Lung (tissue), 12 donors: ENCODE results near the gene KDM6B. TPM values are rescaled to one million over a fixed set of nuclear protein-coding genes. Genes with fewer than 3 reads are reported as not detected.
A peak's percentile ranks its signal among the peaks of the same experiment; 100 is the strongest.

Experiments
- ATAC-seq: fragments of 200-7000 bp; cut with Tn5 transposase; one replicate; pipeline ENCODE4 v1.9.1; 2020; ENCODE audit warnings: moderate number of reproducible peaks; ENCODE audit not compliant: insufficient read depth, low FRiP score
- DNase-seq, 3 donors: peaks; one replicate each; pipeline ENCODE4 v3.0.0-alpha.2; 2013 to 2017
- H3K27ac ChIP-seq, 2 donors: one replicate each; pipeline ENCODE4 v1.5.1; 2013; ENCODE audit warnings: mild to moderate bottlenecking in 2 of 2, moderate library complexity in 2 of 2, control low read depth in 1 of 2, inconsistent platforms in 1 of 2, low read depth in 1 of 2, low read length in 1 of 2
- H3K27me3 ChIP-seq, 3 donors: one replicate each; pipeline ENCODE4 v1.5.1; 2013; ENCODE audit warnings: low read length in 2 of 3; ENCODE audit not compliant: control insufficient read depth in 3 of 3, insufficient read depth in 3 of 3
- H3K36me3 ChIP-seq, 4 donors: one replicate each; pipeline ENCODE4 v1.5.1; 2013; ENCODE audit warnings: low read length in 4 of 4, mild to moderate bottlenecking in 1 of 4, moderate library complexity in 1 of 4; ENCODE audit not compliant: control insufficient read depth in 4 of 4, insufficient read depth in 4 of 4
- H3K4me1 ChIP-seq, 5 donors: one replicate each; pipeline ENCODE4 v1.5.1; 2013; ENCODE audit warnings: low read length in 5 of 5, mild to moderate bottlenecking in 2 of 5, moderate library complexity in 1 of 5; ENCODE audit not compliant: control insufficient read depth in 5 of 5, insufficient read depth in 5 of 5
- H3K4me3 ChIP-seq: one replicate; pipeline ENCODE4 v1.5.1; 2013; ENCODE audit warnings: mild to moderate bottlenecking, control low read depth, moderate library complexity
- H3K9ac ChIP-seq, 2 donors: one replicate each; pipeline ENCODE4 v1.5.1; 2013; ENCODE audit warnings: low read length in 2 of 2, control low read depth in 1 of 2; ENCODE audit not compliant: insufficient read depth in 1 of 2
- H3K9me3 ChIP-seq, 4 donors: one replicate each; pipeline ENCODE4 v1.5.1; 2013; ENCODE audit warnings: low read length in 3 of 4, mild to moderate bottlenecking in 1 of 4, moderate library complexity in 1 of 4; ENCODE audit not compliant: control insufficient read depth in 4 of 4, insufficient read depth in 3 of 4
- WGBS, 2 donors: extraction: QIAGEN DNeasy Blood & Tissue Kit; methylation state at CpG; one replicate each; pipeline ENCODE4 v1.1.7; 2013; 5-methylcytosine and 5-hydroxymethylcytosine counted together
- polyA plus RNA-seq, 2 donors: library from polyadenylated mRNA; stranded (reverse); fragments of 200-250 nt; gene quantifications; one replicate each; pipeline ENCODE4 v1.2.1, GENCODE V29; 2013
- total RNA-seq, 2 donors: library from RNA; depleted of rRNA in 1 of 2; stranded (reverse); fragments of >200 nt in 1 of 2; gene quantifications; one replicate each; pipeline ENCODE4 v1.2.1, GENCODE V29; 2014 to 2021
- TF ChIP-seq, protein P1 (sequence below): IDR thresholded peaks from 2 replicates; pipeline ENCODE4 v1.5.1; 2012; ENCODE audit warnings: mild to moderate bottlenecking; ENCODE audit errors: control extremely low read depth, extremely low read depth
- donor health status: control.
- donor health status: control.
- donor health status: Bipolar disorder and iron deficiency.
- donor health status: healthy.
- donor health status: DM: yes; HTN: yes; CAD: no.

KDM6B gene
- total and polyA plus RNA-seq, 4 donors: 21.0 to 52.9 (median 34.5) TPM

- Histone ChIP-seq H3K36me3 (peaks cover 0 to 19% (median 13%) of the 10 kb centered on the region in 4 donors), H3K9ac (peak within 1 kb of the TSS; percentile 71 to 97), H3K9me3 (no peaks in the 10 kb centered on the region), H3K4me1 (peaks cover 3 to 34% (median 6%) of the 10 kb centered on the region in 5 donors), H3K27ac (peak within 1 kb of the TSS; percentile 87 to 90), H3K4me3 (peak within 1 kb of the TSS; percentile 50), H3K27me3 (no peaks in the 10 kb centered on the region)
- peak; percentile 98 to 100 (median 100) for DNase-seq
- peak; percentile 90 for ATAC-seq
- TF ChIP-seq, protein P1, sequence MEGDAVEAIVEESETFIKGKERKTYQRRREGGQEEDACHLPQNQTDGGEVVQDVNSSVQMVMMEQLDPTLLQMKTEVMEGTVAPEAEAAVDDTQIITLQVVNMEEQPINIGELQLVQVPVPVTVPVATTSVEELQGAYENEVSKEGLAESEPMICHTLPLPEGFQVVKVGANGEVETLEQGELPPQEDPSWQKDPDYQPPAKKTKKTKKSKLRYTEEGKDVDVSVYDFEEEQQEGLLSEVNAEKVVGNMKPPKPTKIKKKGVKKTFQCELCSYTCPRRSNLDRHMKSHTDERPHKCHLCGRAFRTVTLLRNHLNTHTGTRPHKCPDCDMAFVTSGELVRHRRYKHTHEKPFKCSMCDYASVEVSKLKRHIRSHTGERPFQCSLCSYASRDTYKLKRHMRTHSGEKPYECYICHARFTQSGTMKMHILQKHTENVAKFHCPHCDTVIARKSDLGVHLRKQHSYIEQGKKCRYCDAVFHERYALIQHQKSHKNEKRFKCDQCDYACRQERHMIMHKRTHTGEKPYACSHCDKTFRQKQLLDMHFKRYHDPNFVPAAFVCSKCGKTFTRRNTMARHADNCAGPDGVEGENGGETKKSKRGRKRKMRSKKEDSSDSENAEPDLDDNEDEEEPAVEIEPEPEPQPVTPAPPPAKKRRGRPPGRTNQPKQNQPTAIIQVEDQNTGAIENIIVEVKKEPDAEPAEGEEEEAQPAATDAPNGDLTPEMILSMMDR: peak; percentile 13
- 0% methylated on average over 62 to 64 of the region's 64 CpGs for WGBS, 2 donors
Measured at GRCh38 chr17:7856811-7857712, 23.0 kb downstream of the KDM6B start, which contains the start of gene NAA38. TSS of gene NAA38 (minus strand) at chr17:7857559. CDS start at chr17:7857463, 96 bp downstream.

- TF ChIP-seq, protein P1: no peak
- peak within 1 kb of the TSS; percentile 87 to 90 for H3K27ac ChIP-seq
- 2 to 4% methylated on average over 48 of the region's 48 CpGs for WGBS, 2 donors
- DNase-seq: peak; percentile 93 to 97 (median 97)
- peak within 1 kb of the TSS; percentile 71 to 97 for H3K9ac ChIP-seq
- H3K36me3 ChIP-seq: peaks cover 0 to 16% (median 6%) of the 10 kb centered on the region in 4 donors
- H3K4me3 ChIP-seq: peak within 1 kb of the TSS; percentile 50
- no peaks in the 10 kb centered on the region for H3K9me3 ChIP-seq
- no peaks in the 10 kb centered on the region for H3K27me3 ChIP-seq
- peak; percentile 65 for ATAC-seq
- H3K4me1 ChIP-seq: peaks cover 5 to 37% (median 6%) of the 10 kb centered on the region in 5 donors
Measured at GRCh38 chr17:7857713-7858521, 23.9 kb downstream of the KDM6B start, which contains the start of gene CYB5D1. TSS of gene CYB5D1 (plus strand) at chr17:7858003. CDS start at chr17:7858135, 132 bp downstream.

DNA sequence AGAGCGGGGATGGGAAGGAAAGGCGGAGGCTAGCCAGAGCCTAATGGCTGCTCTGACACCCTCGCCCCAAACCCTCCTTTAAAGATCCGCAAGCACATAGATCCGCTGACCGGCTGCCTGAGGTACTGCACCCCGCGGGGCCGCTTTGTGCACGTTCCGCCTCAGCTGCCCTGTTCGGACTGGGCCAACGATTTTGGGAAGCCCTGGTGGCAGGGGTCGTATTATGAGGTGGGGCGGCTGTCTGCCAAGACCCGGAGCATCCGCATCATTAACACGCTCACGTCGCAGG lies 24.4 kb downstream of the KDM6B start:
- Histone ChIP-seq H3K9ac (peak overlapping the region; percentile 71 to 97), H3K36me3 (peaks cover 0 to 16% (median 4%) of the 10 kb centered on the region in 4 donors), H3K9me3 (no peaks in the 10 kb centered on the region), H3K4me1 (peaks cover 5 to 38% (median 7%) of the 10 kb centered on the region in 5 donors), H3K27ac (peak overlapping the region; percentile 87 to 90), H3K27me3 (no peaks in the 10 kb centered on the region), H3K4me3 (peak overlapping the region; percentile 37)
- TF ChIP-seq, protein P1: no peak
- no peak for ATAC-seq
- peak; percentile 47 to 51 (median 50) for DNase-seq
- WGBS, 2 donors: 37 to 44% methylated on average over 20 of the region's 20 CpGs
